ENCODE data around the gene ZNF559. TPM values are rescaled to one million over a fixed set of nuclear protein-coding genes. Genes with fewer than 3 reads are reported as not detected.
"Not testable (repeated sequence)": the region's sequence is repeated elsewhere in the genome, so short reads cannot be mapped to it uniquely, and the experiment has no call there.

ZNF559 gene
- total RNA-seq, 1 donor = 18.0 TPM

DNA sequence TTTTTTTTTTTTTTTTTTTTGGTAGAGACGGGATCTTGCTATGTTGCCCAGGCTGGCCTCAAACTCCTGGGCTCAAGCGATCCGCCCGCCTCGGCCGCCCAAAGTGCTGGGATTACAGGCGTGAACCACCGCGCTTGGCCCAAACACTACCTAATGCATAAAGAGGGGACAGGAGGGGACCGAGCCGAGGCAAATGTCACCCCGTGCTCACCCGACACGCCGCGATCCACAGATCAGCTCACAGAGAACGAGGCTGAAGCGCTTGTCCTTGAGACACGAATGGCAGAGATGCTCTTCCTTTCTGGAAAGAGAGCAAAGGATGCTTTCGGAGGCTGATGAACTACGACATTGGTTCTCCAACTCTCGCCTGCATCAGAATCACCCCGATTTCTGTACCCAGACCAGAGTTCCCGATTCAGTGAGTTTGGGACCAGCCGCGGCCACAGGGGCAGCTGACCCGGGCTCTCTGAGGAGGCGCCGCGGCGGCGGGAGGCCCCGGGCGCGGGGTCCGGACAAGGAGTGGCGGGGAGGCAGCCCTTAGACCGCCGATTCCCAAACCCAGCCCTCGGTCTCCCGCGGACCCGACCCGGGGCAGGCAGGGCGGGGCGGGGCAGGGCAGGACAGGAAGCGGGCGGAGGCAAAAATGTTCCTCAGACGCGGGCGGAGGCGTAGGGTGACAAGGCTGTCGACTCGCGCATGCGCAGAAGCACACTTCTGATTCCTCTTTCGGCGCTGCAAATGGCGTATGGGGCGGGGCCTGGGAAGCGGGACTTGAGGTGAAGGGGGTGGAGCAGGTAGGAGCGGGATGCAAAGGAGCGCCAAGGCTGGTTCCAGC lies 14.6 kb upstream of the ZNF559 start, which contains the start of gene ZNF699:
Gene ZNF699 (minus strand): TSS at position 700 of the 835 bp plus-strand sequence. CDS start 4,719 bp downstream, outside the sequence.
- TF ChIP-seq CTCF (IDR thresholded peaks at IDR 0.05; ENCODE audit: insufficient read depth, low read length) = no peak
- H3K4me3 ChIP-seq (ENCODE audit: low read depth, low read length) = peak within 1 kb of the TSS; percentile 96
- DNase-seq (ENCODE audit: low read depth) = peak; percentile 98

- DNase-seq (ENCODE audit: low read depth) = peak; percentile 92
- no peak for TF ChIP-seq CTCF (IDR thresholded peaks at IDR 0.05; ENCODE audit: insufficient read depth, low read length)
- peak overlapping the region; percentile 96 for H3K4me3 ChIP-seq (ENCODE audit: low read depth, low read length)
These were observed 14.0 kb upstream of the ZNF559 start for GRCh38 chr19:9309974-9310446.

GRCh38 chr19:9313756-9314155 lies 10.2 kb upstream of the ZNF559 start:
- DNase-seq (ENCODE audit: low read depth) = no peak
- no peak overlapping the region for H3K4me3 ChIP-seq (ENCODE audit: low read depth, low read length)
- no peak for TF ChIP-seq CTCF (IDR thresholded peaks at IDR 0.05; ENCODE audit: insufficient read depth, low read length)

DNA sequence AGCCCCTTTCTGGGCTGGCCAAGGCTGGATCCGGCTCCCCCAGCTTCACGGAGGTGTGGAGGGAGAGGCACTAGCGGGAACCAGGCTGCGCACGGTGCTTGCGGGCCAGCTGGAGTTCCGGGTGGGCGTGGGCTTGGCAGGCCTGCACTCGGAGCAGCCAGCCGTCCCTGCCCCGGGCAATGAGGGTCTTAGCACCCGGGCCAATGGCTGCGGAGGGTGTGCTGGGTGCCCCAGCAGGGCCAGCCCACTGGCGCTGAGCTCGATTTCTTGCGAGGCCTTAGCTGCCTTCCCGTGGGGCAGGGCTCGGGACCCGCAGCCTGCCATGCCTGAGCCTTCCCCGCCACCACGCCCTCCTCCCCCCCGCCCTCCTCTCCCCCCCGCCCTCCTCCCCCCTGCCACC lies 2.6 kb upstream of the ZNF559 start:
- no peak for TF ChIP-seq CTCF (IDR thresholded peaks at IDR 0.05; ENCODE audit: insufficient read depth, low read length)
- DNase-seq (ENCODE audit: low read depth) = no peak

DNA sequence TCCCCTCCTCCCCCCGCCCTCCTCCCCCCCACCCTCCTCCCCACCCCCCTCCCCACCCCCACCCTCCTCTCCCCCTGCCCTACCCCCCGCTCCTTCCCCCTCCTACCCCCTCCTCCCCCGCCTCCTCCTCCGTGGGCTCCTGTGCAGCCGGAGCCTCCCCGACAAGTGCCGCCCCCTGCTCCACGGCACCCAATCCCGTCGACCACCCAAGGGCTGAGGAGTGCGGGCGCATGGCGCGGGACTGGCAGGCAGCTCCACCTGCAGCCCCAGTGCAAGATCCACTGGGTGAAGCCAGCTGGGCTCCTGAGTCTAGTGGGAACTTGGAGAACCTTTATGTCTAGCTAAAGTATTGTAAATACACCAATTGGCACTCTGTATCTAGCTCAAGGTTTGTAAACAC lies 2.2 kb upstream of the ZNF559 start:
- not testable (repeated sequence) for DNase-seq (ENCODE audit: low read depth); H3K4me3 ChIP-seq (ENCODE audit: low read depth, low read length)

More for the DNA sequence above, 2.6 kb upstream of the ZNF559 start:
- no peak overlapping the region for H3K4me3 ChIP-seq (ENCODE audit: low read depth, low read length)

GRCh38 chr19:9322201-9322600 lies 1.8 kb upstream of the ZNF559 start:
- H3K4me3 ChIP-seq (ENCODE audit: low read depth, low read length); DNase-seq (ENCODE audit: low read depth): not testable (repeated sequence)

DNA sequence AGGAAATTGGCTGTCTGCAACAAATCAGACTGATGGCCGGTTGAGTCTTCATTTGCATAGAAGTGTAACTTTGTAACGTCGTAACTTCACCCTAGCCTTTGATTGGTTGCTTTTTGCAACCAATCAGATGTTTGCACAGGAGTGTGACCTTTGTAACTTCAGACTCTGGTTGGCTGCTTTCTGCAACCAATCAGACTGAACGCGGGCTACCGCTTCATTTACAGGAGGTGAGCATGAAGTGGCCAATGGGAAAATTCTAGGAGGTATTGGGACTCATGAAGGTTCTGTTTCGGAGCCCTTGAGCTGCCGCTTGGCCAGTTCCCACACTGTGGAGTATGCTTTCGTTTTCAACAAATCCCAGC lies 441 bp upstream of the ZNF559 start:
- TF ChIP-seq CTCF (IDR thresholded peaks at IDR 0.05; ENCODE audit: insufficient read depth, low read length) = no peak
- peak overlapping the region; percentile 86 for H3K4me3 ChIP-seq (ENCODE audit: low read depth, low read length)
- peak; percentile 86 for DNase-seq (ENCODE audit: low read depth)

DNA sequence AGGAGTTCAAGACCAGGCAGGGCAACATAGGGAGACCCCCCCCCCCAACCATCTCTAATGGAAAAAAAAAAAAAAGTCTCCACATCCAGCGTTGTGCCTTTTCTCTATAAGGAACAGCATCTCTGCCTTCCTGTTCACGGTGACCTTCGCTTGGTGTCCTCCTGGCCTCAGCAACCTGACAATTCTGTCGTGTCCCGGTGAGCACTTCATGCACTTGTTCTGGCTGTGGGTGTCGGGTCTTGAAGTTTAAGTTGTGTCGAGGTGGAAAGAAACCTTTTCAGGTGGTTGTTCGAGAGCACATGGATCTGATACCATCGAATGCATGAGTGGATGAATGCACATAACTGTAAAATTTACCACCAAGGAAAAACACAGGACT lies 594 bp downstream of the ZNF559 start:
- no peak for DNase-seq (ENCODE audit: low read depth)
- peak overlapping the region; percentile 86 for H3K4me3 ChIP-seq (ENCODE audit: low read depth, low read length)
- TF ChIP-seq CTCF (IDR thresholded peaks at IDR 0.05; ENCODE audit: insufficient read depth, low read length) = no peak
